Neutrophil (primary cell): ENCODE data around the gene ATP11B.

Experiments used
- H3K27ac ChIP-seq: fragments of 200-600 bp; sonication (generic); 2 replicates; pipeline ENCODE4 v1.5.1; 2016; ENCODE audit warnings: mild to moderate bottlenecking, moderate library complexity
- H3K27me3 ChIP-seq: fragments of 200-600 bp; sonication (generic); 2 replicates; pipeline ENCODE4 v1.6.0; 2016; ENCODE audit warnings: mild to moderate bottlenecking
- H3K36me3 ChIP-seq: fragments of 200-600 bp; sonication (generic); 2 replicates; pipeline ENCODE4 v1.5.1; 2017
- H3K4me1 ChIP-seq, 2 experiments: fragments of 200-600 bp in 1 of 2; sonication (generic) in 1 of 2; 1 replicate in 1 of 2; 2 replicates in 1 of 2; pipeline versions ENCODE4 v1.5.1 to v1.6.1; 2013 to 2016; ENCODE audit warnings: low read depth in 1 of 2, low read length in 1 of 2, mild to moderate bottlenecking in 1 of 2, moderate library complexity in 1 of 2; ENCODE audit not compliant: control insufficient read depth in 1 of 2, insufficient read depth in 1 of 2
- H3K4me3 ChIP-seq, 2 experiments: fragments of 200-600 bp in 1 of 2; sonication (generic) in 1 of 2; 1 replicate in 1 of 2; 2 replicates in 1 of 2; pipeline ENCODE4 v1.5.1; 2013 to 2016; ENCODE audit warnings: low read depth in 1 of 2, low read length in 1 of 2, mild to moderate bottlenecking in 1 of 2, moderate library complexity in 1 of 2
- H3K9me3 ChIP-seq: fragments of 200-600 bp; sonication (generic); 2 replicates; pipeline ENCODE4 v1.5.1; 2016
- TF ChIP-seq, protein P1 (sequence below): fragments of 200-600 bp; sonication (generic); IDR thresholded peaks from 2 replicates; pipeline ENCODE4 v1.5.1; 2016; ENCODE audit warnings: antibody characterized with exemption

ATP11B gene

DNA sequence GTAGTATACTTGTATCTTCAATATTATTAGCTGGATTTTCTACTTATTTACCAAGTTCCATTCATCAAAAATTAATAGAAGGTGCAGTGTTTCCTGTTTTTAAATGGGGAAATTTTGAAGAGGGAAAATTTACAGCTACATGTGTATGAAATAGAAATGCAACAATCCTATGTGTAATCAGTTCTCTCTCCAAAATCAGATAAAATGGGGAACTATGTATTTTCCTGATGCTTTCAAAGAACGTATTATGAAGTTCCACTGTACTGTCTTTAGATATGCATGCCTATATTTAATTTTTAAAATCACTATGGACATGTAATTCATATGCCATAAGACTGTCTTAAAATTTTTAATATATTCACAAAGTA lies 143.6 kb downstream of the ATP11B start:
- Histone ChIP-seq H3K4me1 (peaks cover 0 to 5% of the 10 kb centered on the region in 2 experiments), H3K27me3 (no peaks in the 10 kb centered on the region), H3K4me3 (no peak overlapping the region), H3K9me3 (no peaks in the 10 kb centered on the region), H3K36me3 (peaks cover 18% of the 10 kb centered on the region), H3K27ac (no peak overlapping the region)
- TF ChIP-seq, protein P1, sequence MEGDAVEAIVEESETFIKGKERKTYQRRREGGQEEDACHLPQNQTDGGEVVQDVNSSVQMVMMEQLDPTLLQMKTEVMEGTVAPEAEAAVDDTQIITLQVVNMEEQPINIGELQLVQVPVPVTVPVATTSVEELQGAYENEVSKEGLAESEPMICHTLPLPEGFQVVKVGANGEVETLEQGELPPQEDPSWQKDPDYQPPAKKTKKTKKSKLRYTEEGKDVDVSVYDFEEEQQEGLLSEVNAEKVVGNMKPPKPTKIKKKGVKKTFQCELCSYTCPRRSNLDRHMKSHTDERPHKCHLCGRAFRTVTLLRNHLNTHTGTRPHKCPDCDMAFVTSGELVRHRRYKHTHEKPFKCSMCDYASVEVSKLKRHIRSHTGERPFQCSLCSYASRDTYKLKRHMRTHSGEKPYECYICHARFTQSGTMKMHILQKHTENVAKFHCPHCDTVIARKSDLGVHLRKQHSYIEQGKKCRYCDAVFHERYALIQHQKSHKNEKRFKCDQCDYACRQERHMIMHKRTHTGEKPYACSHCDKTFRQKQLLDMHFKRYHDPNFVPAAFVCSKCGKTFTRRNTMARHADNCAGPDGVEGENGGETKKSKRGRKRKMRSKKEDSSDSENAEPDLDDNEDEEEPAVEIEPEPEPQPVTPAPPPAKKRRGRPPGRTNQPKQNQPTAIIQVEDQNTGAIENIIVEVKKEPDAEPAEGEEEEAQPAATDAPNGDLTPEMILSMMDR, result no peak

DNA sequence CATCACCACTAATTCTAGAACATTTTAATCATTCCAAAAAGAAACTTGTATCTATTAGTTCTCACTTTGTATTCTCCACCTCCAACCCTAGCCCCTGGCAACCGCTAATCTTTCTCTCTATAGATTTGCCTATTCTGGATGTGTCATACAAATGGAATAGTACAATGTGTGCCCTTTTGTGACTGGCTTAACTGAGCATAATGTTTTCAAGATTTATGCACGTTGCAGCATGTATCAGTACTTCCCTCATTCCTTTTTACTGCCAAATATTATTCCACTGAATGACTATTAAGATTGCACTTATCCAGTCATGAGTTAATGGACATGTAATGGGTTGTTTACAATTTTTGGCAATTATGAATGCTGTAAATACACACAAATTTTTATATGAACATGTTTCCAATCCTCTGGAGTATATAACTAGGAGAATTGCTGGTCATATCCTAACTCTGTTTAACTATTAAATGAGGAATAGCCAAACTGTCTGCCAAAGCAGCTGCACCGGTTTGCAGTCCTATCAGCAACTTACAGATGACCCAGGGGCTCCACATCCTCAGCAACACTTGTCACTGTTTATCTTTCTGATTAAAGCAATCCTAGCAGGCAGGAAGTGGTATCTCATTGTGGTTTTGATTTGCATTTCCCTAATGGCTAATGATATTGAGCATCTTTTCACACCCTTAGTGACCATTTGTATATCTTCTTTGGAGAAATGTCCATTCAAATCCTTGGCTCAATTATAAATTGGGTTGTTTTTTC lies 144.2 kb downstream of the ATP11B start:
- Histone ChIP-seq H3K4me1 (peaks cover 0 to 5% of the 10 kb centered on the region in 2 experiments), H3K4me3 (no peak overlapping the region), H3K27ac (no peak overlapping the region), H3K27me3 (no peaks in the 10 kb centered on the region), H3K36me3 (peaks cover 20% of the 10 kb centered on the region), H3K9me3 (no peaks in the 10 kb centered on the region)
- TF ChIP-seq, protein P1, result no peak

DNA sequence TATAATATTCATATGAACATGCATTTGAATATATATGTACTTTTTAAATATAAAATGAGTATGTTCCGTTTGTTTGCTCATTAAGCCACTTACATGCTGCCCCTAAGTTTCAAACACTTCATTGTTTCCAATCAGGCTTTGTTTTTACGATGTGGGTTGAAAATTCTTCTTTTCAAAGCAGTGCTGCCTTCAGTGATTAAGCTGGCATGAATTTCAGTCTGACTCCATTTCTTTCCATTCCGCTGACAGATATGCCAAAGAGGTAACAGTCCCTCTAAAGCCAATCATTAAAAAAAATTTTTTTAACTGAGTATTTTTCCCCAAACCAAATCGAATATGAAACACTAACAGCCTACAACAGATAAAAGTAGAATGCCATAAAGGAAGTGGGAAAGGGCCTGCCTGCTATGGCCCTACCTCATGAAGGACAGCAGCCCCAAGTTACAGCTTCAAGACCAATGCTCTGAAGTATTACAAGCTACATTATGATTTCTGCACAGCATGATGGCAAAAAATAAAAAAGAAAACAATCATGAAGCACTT lies 147.0 kb downstream of the ATP11B start:
- peaks cover 0 to 5% of the 10 kb centered on the region in 2 experiments for H3K4me1 ChIP-seq

DNA sequence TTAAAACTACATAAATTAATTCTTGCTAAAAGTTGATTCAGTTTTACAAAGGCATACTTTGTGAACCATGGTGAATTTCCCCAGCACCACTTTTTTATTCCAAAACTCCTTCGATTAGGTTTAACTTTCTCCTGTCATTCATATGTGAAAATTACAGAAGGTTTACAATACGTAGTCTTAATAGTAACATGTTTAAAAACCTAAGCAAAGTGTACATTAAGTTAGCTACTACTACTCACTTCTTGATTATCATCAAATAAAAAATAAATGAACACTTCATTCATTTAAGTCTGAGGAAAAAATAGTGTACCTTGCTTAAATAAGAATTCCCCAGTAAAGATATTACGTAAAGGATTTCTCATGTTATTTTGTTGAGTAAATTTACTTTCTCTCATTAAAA lies 148.4 kb downstream of the ATP11B start:
- Histone ChIP-seq H3K9me3 (no peaks in the 10 kb centered on the region), H3K36me3 (peaks cover 51% of the 10 kb centered on the region), H3K4me3 (no peak overlapping the region), H3K27ac (no peak overlapping the region), H3K27me3 (no peaks in the 10 kb centered on the region), H3K4me1 (peaks cover 0 to 5% of the 10 kb centered on the region in 2 experiments)
- TF ChIP-seq, protein P1, result no peak

More for the DNA sequence above, 147.0 kb downstream of the ATP11B start:
- Histone ChIP-seq H3K4me3 (no peak overlapping the region), H3K9me3 (no peaks in the 10 kb centered on the region), H3K36me3 (peaks cover 40% of the 10 kb centered on the region), H3K27ac (no peak overlapping the region), H3K27me3 (no peaks in the 10 kb centered on the region)
- TF ChIP-seq, protein P1, result no peak

DNA sequence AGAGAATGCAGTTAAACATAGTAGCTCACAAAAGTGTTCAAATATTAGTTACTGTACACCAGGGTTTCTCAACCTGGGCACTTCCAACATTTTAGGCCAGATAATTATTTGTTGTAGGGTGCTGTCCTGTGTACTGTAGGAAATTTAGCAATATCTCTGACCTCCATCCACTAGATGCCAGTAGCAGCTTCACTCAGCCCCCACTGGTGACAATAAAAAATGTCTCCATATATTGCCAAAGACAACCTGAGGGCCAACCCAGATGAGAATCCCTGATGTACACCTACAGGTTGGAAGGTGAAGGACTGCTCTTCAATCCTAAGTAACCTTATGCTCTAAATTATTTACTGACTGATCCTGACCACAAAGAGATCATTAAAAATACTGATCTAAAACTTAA lies 154.6 kb downstream of the ATP11B start:
- Histone ChIP-seq H3K4me3 (no peak overlapping the region), H3K27ac (no peak overlapping the region), H3K9me3 (no peaks in the 10 kb centered on the region), H3K36me3 (peaks cover 57% of the 10 kb centered on the region), H3K27me3 (no peaks in the 10 kb centered on the region), H3K4me1 (no peaks in the 10 kb centered on the region)
- TF ChIP-seq, protein P1, result no peak
